RWPE2 (cell line): ENCODE results near the gene HTT.
A peak's percentile ranks its signal among the peaks of the same experiment; 100 is the strongest.

Source experiments
- ATAC-seq: fragments of 200-7000 bp; cut with Tn5 transposase; 3 replicates; pipeline ENCODE4 v1.9.1; 2021; ENCODE audit warnings: low read depth
- DNase-seq: peaks from one replicate; pipeline ENCODE4 v3.0.0-alpha.2; 2020; ENCODE audit warnings: low spot score
- H3K27ac ChIP-seq: fragments of 450-650 bp; 2 replicates; pipeline ENCODE4 v1.5.1; 2017; ENCODE audit warnings: mild to moderate bottlenecking; ENCODE audit not compliant: poor library complexity, severe bottlenecking
- H3K27me3 ChIP-seq: fragments of 250-450 bp; sonication (Bioruptor Pico); 2 replicates; pipeline ENCODE4 v1.5.1; 2021; ENCODE audit warnings: mild to moderate bottlenecking, moderate library complexity; ENCODE audit not compliant: insufficient read depth, poor library complexity, severe bottlenecking
- H3K36me3 ChIP-seq: fragments of 250-450 bp; sonication (Bioruptor Pico); 2 replicates; pipeline ENCODE4 v1.5.1; 2020; ENCODE audit warnings: low read depth, mild to moderate bottlenecking, moderate library complexity
- H3K4me1 ChIP-seq: fragments of 250-450 bp; sonication (Bioruptor Pico); 2 replicates; pipeline ENCODE4 v1.5.1; 2021; ENCODE audit warnings: mild to moderate bottlenecking, moderate library complexity; ENCODE audit not compliant: insufficient read depth, poor library complexity, severe bottlenecking
- H3K4me3 ChIP-seq: fragments of 250-450 bp; sonication (Bioruptor Pico); 2 replicates; pipeline ENCODE4 v1.5.1; 2021; ENCODE audit warnings: mild to moderate bottlenecking, moderate library complexity; ENCODE audit not compliant: severe bottlenecking
- H3K9me3 ChIP-seq: fragments of 250-450 bp; sonication (Bioruptor Pico); 2 replicates; pipeline ENCODE4 v1.5.1; 2021; ENCODE audit warnings: mild to moderate bottlenecking, moderate library complexity; ENCODE audit not compliant: severe bottlenecking
- TF ChIP-seq, protein P1 (sequence below): fragments of 450-650 bp; IDR thresholded peaks from one replicate; pipeline ENCODE4 v1.5.1; 2017; ENCODE audit warnings: mild to moderate bottlenecking, moderate library complexity; ENCODE audit not compliant: poor library complexity, severe bottlenecking

HTT gene

DNA sequence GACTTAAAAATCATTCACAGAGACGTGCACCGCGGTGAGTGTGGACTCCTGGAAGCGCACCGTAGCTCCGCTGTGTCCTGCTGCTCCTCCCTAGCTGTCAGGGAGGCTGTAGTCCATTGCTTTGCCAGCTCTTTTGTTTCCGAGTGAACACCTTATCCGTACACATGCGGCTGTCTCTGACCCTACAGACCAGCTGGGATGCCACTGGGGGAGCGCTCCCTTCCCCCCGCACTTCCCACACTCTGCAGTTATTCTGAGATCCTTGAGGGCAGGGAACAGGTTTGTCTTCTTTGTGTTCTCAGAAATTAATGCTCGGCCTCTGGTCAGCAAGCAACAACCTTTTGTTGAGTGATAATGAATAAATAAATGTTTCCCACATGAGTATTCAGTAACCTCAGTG, 140.8 kb downstream of the HTT start:
- ATAC-seq, result no peak
- Histone ChIP-seq H3K36me3 (peaks cover 66% of the 10 kb centered on the region), H3K4me3 (no peak overlapping the region)

DNA sequence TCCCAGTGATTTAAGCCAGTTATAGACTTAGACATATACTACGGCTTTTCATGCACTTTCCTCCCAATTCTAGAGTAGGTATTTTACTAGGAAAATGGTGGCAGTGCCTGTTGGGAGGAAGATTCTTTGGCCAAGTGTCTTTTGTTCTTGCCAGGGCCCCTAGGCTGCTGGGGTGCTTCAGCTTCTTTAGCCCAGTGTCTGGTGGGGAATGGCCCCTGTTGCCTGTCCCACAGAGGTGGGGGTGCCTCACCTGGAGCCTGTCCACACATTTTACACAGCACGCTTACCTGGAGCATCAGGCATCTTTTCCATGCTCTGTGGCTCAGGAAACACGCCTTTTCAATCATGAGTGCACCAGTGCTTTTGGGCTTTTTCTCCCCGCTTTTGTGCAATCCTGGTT, 141.3 kb downstream of the HTT start:
- TF ChIP-seq, protein P1, sequence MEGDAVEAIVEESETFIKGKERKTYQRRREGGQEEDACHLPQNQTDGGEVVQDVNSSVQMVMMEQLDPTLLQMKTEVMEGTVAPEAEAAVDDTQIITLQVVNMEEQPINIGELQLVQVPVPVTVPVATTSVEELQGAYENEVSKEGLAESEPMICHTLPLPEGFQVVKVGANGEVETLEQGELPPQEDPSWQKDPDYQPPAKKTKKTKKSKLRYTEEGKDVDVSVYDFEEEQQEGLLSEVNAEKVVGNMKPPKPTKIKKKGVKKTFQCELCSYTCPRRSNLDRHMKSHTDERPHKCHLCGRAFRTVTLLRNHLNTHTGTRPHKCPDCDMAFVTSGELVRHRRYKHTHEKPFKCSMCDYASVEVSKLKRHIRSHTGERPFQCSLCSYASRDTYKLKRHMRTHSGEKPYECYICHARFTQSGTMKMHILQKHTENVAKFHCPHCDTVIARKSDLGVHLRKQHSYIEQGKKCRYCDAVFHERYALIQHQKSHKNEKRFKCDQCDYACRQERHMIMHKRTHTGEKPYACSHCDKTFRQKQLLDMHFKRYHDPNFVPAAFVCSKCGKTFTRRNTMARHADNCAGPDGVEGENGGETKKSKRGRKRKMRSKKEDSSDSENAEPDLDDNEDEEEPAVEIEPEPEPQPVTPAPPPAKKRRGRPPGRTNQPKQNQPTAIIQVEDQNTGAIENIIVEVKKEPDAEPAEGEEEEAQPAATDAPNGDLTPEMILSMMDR, result no peak
- H3K36me3 ChIP-seq, result peaks cover 68% of the 10 kb centered on the region
- no peak overlapping the region for H3K27ac ChIP-seq
- no peaks in the 10 kb centered on the region for H3K27me3 ChIP-seq
- ATAC-seq, result no peak
- DNase-seq, result peak; percentile 4
- no peaks in the 10 kb centered on the region for H3K9me3 ChIP-seq
- H3K4me1 ChIP-seq, result no peaks in the 10 kb centered on the region
- no peak overlapping the region for H3K4me3 ChIP-seq

More for the DNA sequence above, 140.8 kb downstream of the HTT start:
- Histone ChIP-seq H3K27me3 (no peaks in the 10 kb centered on the region), H3K27ac (no peak overlapping the region), H3K4me1 (no peaks in the 10 kb centered on the region), H3K9me3 (no peaks in the 10 kb centered on the region)
- DNase-seq, result peak; percentile 11
- TF ChIP-seq, protein P1, result no peak

DNA sequence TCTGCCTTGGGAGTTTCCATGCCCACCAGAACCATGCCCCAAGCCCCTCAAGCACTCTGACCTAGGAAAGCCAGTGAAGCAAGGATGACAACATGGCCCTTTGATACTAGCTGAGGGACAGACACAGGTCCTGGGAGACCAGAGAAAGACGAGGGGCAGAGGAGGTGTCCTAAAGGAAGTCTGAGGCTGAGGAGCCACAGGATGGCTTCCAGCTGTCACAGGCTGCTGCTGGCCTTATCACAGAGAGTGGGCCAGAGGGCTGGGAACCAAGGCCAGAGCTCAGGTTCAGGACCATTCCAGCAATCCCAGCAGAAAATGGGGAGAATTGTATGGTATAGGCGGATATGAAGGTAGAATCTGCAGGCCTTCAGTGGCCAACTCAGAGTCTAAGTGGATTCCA, 142.8 kb downstream of the HTT start:
- H3K27ac ChIP-seq, result no peak overlapping the region
- ATAC-seq (no peak), DNase-seq (peak; percentile 18)
- no peaks in the 10 kb centered on the region for H3K9me3 ChIP-seq
- no peak overlapping the region for H3K4me3 ChIP-seq
- peaks cover 68% of the 10 kb centered on the region for H3K36me3 ChIP-seq
- TF ChIP-seq, protein P1, result no peak
- no peaks in the 10 kb centered on the region for H3K4me1 ChIP-seq
- H3K27me3 ChIP-seq, result no peaks in the 10 kb centered on the region

DNA sequence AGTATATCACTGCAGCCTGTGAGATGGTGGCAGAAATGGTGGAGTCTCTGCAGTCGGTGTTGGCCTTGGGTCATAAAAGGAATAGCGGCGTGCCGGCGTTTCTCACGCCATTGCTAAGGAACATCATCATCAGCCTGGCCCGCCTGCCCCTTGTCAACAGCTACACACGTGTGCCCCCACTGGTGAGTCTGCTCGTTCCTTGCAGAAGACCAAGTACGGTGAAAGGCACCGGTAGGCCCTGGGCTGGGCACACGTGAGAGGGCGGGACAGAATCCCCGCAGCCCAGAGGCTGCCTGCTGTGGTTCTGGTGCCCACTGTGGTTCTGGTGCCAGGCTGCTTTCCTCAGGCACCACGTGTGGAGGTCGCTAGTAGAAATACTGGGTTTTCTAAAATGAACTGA, 143.3 kb downstream of the HTT start:
- Histone ChIP-seq H3K36me3 (peaks cover 63% of the 10 kb centered on the region), H3K27me3 (no peaks in the 10 kb centered on the region), H3K4me1 (no peaks in the 10 kb centered on the region), H3K4me3 (no peak overlapping the region), H3K9me3 (no peaks in the 10 kb centered on the region), H3K27ac (no peak overlapping the region)
- TF ChIP-seq, protein P1, result no peak
- ATAC-seq, result no peak
- peak; percentile 37 for DNase-seq

GRCh38 chr4:3218824-3219760, 144.6 kb downstream of the HTT start:
- no peaks in the 10 kb centered on the region for H3K27me3 ChIP-seq
- TF ChIP-seq, protein P1, result no peak
- H3K9me3 ChIP-seq, result no peaks in the 10 kb centered on the region
- peaks cover 50% of the 10 kb centered on the region for H3K36me3 ChIP-seq
- ATAC-seq (no peak), DNase-seq (peak; percentile 26)
- H3K4me3 ChIP-seq, result no peak overlapping the region
- no peaks in the 10 kb centered on the region for H3K4me1 ChIP-seq
- H3K27ac ChIP-seq, result no peak overlapping the region
